HEK293 (cell line): ENCODE measurements around the gene DDX41.

Experiments
- CTCF ChIA-PET: fragments of 350-600 bp; formaldehyde crosslinking; extraction: SDS; loops from one replicate; lab custom pipeline; 2021; ENCODE audit warnings: antibody characterized with exemption; lab: Yijun Ruan, JAX
- POLR2A ChIA-PET: fragments of 300-600 bp; formaldehyde crosslinking; extraction: SDS; loops from one replicate; lab custom pipeline; 2020; ENCODE audit warnings: antibody characterized with exemption, inconsistent platforms; lab: Yijun Ruan, JAX
- H3K27ac ChIP-seq: fragments of 200-500 bp; sonication (Bioruptor generic); 2 replicates; pipeline ENCODE4 v1.5.1; 2014; ENCODE audit warnings: low read depth, low read length, control low read depth, inconsistent platforms; ENCODE audit errors: extremely low read depth
- H3K36me3 ChIP-seq, 2 experiments: fragments of 200-500 bp in 1 of 2; sonication (Bioruptor generic) in 1 of 2; 1 replicate in 1 of 2; 2 replicates in 1 of 2; pipeline ENCODE4 v1.5.1; 2014 to 2017; ENCODE audit warnings: inconsistent platforms in 2 of 2, low read length in 2 of 2; ENCODE audit not compliant: control insufficient read depth in 2 of 2, insufficient read depth in 1 of 2
- H3K4me1 ChIP-seq: fragments of 200-500 bp; sonication (Bioruptor generic); 2 replicates; pipeline ENCODE4 v1.5.1; 2014; ENCODE audit warnings: mild to moderate bottlenecking, low read length, inconsistent platforms; ENCODE audit not compliant: control insufficient read depth, insufficient read depth
- H3K4me3 ChIP-seq: 2 replicates; pipeline ENCODE4 v1.5.1; 2011; ENCODE audit warnings: low read depth, mild to moderate bottlenecking, control low read depth, low read length, moderate library complexity
- H3K9me3 ChIP-seq: fragments of 200-500 bp; sonication (Bioruptor generic); 2 replicates; pipeline ENCODE4 v1.5.1; 2014; ENCODE audit warnings: low read depth, low read length, inconsistent platforms; ENCODE audit not compliant: control insufficient read depth, insufficient read depth
- OVOL3 ChIP-seq: fragments of 450-650 bp; formaldehyde crosslinking; IDR thresholded peaks from 2 replicates; pipeline ENCODE4 v1.5.1; 2016; ENCODE audit warnings: missing biosample characterization, missing genetic modification characterization
- PRDM2 ChIP-seq: fragments of 450-650 bp; formaldehyde crosslinking; IDR thresholded peaks from 2 replicates; pipeline ENCODE4 v1.5.1; 2016; ENCODE audit warnings: missing biosample characterization, missing genetic modification characterization, borderline replicate concordance
- TRIM28 ChIP-seq: IDR thresholded peaks from 2 replicates; pipeline ENCODE4 v1.6.1; 2011; ENCODE audit warnings: low read length, control low read depth, borderline replicate concordance
- ZNF121 ChIP-seq: fragments of 450-650 bp; formaldehyde crosslinking; IDR thresholded peaks from 2 replicates; pipeline ENCODE4 v1.5.1; 2016; ENCODE audit warnings: missing biosample characterization, missing genetic modification characterization
- ZNF341 ChIP-seq: fragments of 450-650 bp; formaldehyde crosslinking; IDR thresholded peaks from 2 replicates; pipeline ENCODE4; 2016; ENCODE audit warnings: low read depth, missing biosample characterization, missing genetic modification characterization
- ZNF580 ChIP-seq: fragments of 450-650 bp; formaldehyde crosslinking; IDR thresholded peaks from 2 replicates; pipeline ENCODE4 v1.5.1; 2016; ENCODE audit warnings: missing biosample characterization, missing genetic modification characterization
- ZNF621 ChIP-seq: fragments of 450-650 bp; formaldehyde crosslinking; IDR thresholded peaks from 2 replicates; pipeline ENCODE4 v1.5.1; 2017; ENCODE audit warnings: missing biosample characterization, missing genetic modification characterization
- ZNF692 ChIP-seq: fragments of 450-650 bp; formaldehyde crosslinking; IDR thresholded peaks from 2 replicates; pipeline ENCODE4 v1.5.1; 2016; ENCODE audit warnings: missing biosample characterization, missing genetic modification characterization
- ZSCAN30 ChIP-seq: fragments of 450-650 bp; IDR thresholded peaks from 2 replicates; pipeline ENCODE4 v1.5.1; 2018; ENCODE audit warnings: missing biosample characterization, mild to moderate bottlenecking, missing genetic modification characterization, moderate library complexity
- TF ChIP-seq, protein P1 (sequence below): fragments of 450-650 bp; formaldehyde crosslinking; conservative IDR thresholded peaks from 2 replicates; pipeline ENCODE4 v1.5.1; 2016; ENCODE audit warnings: low read depth, missing biosample characterization, missing genetic modification characterization
- TF ChIP-seq, protein P2 (sequence below): fragments of 450-650 bp; formaldehyde crosslinking; IDR thresholded peaks from 2 replicates; pipeline ENCODE4 v1.5.1; 2016; ENCODE audit warnings: missing biosample characterization, missing genetic modification characterization

The DDX41 gene

DNA sequence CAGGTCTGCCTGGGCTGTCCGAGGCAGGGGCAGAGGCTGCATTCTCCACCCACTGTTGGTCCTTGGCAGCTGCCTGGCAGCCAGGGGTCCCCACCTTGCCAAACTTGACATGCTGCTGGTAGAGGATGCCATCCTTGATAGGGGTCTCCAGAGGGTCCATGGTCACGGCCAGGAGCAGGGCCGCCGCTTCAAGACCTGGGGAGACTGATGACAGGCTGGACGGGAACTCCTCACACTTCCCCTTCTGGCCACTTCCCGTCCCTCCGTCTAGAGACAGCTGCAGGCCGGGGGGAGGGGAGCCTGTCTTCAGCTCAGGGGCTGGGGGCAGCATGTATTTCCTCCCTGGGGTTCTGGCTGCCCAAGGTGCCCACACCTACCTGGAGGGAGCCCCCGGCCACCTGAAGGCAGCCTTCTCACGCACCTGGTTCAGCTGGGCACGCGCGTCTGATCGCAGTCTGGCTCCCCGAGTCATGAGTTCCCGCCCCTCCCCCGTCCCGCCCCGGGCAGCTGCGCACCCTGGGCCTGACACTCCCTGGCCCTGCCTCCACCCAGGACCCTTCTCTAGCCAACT, 7.3 kb downstream of the DDX41 start, which contains the start of gene DOK3:
DOK3 (minus strand) TSS at position 446 of the 571 bp plus-strand sequence; CDS start at position 160, 286 bp downstream.
- TF ChIP-seq ZNF621 (no peak), ZNF121 (no peak), OVOL3 (tag by site-specific recombination) (no peak), ZNF341 (no peak), ZNF580 (tag by site-specific recombination) (no peak), PRDM2 (tag by site-specific recombination) (no peak)
- TF ChIP-seq, protein P1, sequence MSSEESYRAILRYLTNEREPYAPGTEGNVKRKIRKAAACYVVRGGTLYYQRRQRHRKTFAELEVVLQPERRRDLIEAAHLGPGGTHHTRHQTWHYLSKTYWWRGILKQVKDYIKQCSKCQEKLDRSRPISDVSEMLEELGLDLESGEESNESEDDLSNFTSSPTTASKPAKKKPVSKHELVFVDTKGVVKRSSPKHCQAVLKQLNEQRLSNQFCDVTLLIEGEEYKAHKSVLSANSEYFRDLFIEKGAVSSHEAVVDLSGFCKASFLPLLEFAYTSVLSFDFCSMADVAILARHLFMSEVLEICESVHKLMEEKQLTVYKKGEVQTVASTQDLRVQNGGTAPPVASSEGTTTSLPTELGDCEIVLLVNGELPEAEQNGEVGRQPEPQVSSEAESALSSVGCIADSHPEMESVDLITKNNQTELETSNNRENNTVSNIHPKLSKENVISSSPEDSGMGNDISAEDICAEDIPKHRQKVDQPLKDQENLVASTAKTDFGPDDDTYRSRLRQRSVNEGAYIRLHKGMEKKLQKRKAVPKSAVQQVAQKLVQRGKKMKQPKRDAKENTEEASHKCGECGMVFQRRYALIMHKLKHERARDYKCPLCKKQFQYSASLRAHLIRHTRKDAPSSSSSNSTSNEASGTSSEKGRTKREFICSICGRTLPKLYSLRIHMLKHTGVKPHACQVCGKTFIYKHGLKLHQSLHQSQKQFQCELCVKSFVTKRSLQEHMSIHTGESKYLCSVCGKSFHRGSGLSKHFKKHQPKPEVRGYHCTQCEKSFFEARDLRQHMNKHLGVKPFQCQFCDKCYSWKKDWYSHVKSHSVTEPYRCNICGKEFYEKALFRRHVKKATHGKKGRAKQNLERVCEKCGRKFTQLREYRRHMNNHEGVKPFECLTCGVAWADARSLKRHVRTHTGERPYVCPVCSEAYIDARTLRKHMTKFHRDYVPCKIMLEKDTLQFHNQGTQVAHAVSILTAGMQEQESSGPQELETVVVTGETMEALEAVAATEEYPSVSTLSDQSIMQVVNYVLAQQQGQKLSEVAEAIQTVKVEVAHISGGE: no peak
- TF ChIP-seq, protein P2, sequence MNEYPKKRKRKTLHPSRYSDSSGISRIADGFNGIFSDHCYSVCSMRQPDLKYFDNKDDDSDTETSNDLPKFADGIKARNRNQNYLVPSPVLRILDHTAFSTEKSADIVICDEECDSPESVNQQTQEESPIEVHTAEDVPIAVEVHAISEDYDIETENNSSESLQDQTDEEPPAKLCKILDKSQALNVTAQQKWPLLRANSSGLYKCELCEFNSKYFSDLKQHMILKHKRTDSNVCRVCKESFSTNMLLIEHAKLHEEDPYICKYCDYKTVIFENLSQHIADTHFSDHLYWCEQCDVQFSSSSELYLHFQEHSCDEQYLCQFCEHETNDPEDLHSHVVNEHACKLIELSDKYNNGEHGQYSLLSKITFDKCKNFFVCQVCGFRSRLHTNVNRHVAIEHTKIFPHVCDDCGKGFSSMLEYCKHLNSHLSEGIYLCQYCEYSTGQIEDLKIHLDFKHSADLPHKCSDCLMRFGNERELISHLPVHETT (tag by site-specific recombination): no peak
- TF ChIP-seq, all 188 proteins: peak for 0
- Histone ChIP-seq H3K36me3 (peaks cover 6 to 57% of the 10 kb centered on the region in 2 experiments), H3K4me1 (no peaks in the 10 kb centered on the region), H3K27ac (no peak within 1 kb of the TSS), H3K4me3 (no peak within 1 kb of the TSS), H3K9me3 (no peaks in the 10 kb centered on the region)
- POLR2A ChIA-PET: interaction anchor here (1.0 to 3.1 kb wide), 6 partner anchors 12 to 83 kb away, joined by 3 to 18 read pairs (median 5); partner anchors contain the start of genes GRK6 and PDLIM7
- CTCF ChIA-PET: interaction anchor here (1.0 to 2.8 kb wide), 2 partner anchors 8 to 10 kb away, joined by 3 to 16 read pairs; no protein-coding TSS in a partner anchor

DNA sequence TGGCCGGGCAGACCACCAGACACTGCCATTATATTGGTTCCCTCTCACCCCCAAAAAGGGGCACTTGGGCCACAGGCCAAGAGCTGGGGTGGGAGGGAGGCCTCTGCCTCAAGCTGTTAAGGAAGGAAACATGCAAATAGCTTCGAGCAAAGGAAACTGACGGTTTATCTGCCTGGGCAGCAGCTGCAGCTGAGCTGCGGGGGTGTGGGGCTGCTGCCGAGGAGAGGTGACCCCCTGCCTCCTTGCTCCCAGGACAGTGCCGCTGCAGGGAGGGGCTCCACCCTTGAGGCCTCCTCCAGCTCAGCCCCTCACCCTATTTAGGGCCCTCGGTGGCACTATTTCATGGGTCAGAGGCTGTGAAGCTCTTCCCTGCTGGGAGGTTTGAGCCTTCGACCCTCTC, 7.9 kb downstream of the DDX41 start:
- POLR2A ChIA-PET: interaction anchor here (0.9 to 3.1 kb wide), 6 partner anchors 12 to 82 kb away, joined by 3 to 18 read pairs (median 4); partner anchors contain the start of genes GRK6 and PDLIM7
- Histone ChIP-seq H3K9me3 (no peaks in the 10 kb centered on the region), H3K4me1 (no peaks in the 10 kb centered on the region)
- TF ChIP-seq TRIM28 (no peak), ZNF692 (no peak), PRDM2 (tag by site-specific recombination) (no peak), ZSCAN30 (tag by site-specific recombination) (no peak)

More for the DNA sequence above, 7.9 kb downstream of the DDX41 start:
- Histone ChIP-seq H3K36me3 (peaks cover 4 to 51% of the 10 kb centered on the region in 2 experiments), H3K27ac (no peak overlapping the region), H3K4me3 (no peak overlapping the region)
- CTCF ChIA-PET: interaction anchor here (0.6 kb wide), 1 partner anchor 79 kb away, joined by 3 read pairs; no protein-coding TSS in a partner anchor
